ENCODE results near the gene SORCS3.

DNA sequence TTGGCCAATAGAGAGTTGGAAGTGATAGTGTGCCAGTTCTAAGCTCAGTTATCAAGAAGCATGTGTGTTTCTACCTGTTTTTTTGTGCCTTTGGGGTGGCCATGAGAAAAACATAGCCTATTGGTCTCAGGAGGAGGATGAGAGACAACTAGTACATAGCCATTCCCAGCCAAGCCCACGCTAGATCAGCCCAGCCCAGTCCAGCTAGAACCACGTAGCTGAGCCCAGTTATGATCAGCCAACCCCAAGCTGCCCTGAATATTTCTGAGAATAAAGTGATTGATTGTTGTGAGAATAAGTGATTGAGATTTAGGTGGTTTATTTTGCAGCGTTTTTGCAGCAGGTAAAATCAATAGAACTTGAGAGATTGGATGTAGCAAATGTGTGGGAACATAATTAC lies 15.9 kb downstream of the SORCS3 start:
- no peak for TF ChIP-seq ZFP82 (CRISPR knock-in tag; IDR thresholded peaks at IDR 0.05; ENCODE audit: borderline replicate concordance)
- TF ChIP-seq, protein P1, sequence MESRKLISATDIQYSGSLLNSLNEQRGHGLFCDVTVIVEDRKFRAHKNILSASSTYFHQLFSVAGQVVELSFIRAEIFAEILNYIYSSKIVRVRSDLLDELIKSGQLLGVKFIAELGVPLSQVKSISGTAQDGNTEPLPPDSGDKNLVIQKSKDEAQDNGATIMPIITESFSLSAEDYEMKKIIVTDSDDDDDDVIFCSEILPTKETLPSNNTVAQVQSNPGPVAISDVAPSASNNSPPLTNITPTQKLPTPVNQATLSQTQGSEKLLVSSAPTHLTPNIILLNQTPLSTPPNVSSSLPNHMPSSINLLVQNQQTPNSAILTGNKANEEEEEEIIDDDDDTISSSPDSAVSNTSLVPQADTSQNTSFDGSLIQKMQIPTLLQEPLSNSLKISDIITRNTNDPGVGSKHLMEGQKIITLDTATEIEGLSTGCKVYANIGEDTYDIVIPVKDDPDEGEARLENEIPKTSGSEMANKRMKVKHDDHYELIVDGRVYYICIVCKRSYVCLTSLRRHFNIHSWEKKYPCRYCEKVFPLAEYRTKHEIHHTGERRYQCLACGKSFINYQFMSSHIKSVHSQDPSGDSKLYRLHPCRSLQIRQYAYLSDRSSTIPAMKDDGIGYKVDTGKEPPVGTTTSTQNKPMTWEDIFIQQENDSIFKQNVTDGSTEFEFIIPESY (CRISPR knock-in tag; IDR thresholded peaks at IDR 0.05) = no peak
- TF ChIP-seq ZNF337 (CRISPR knock-in tag; IDR thresholded peaks at IDR 0.05; ENCODE audit: borderline replicate concordance, low read depth) = no peak
- TF ChIP-seq PAXIP1 (CRISPR knock-in tag; conservative IDR thresholded peaks at IDR 0.05) = no peak
- no peak for TF ChIP-seq PCBP2 (optimal IDR thresholded peaks at IDR 0.05; ENCODE audit: low read depth, low read length, poor library complexity, severe bottlenecking)
- TF ChIP-seq POLR2A (IDR thresholded peaks at IDR 0.05; ENCODE audit: insufficient read depth in 1 of 2, low read depth in 2 of 2, low read length in 2 of 2) = no peak
- no peak for TF ChIP-seq GFI1 (CRISPR knock-in tag; IDR thresholded peaks at IDR 0.05; ENCODE audit: borderline replicate concordance)
- TF ChIP-seq RARG (CRISPR knock-in tag; IDR thresholded peaks at IDR 0.05; ENCODE audit: low read depth) = no peak
- TF ChIP-seq BRCA1 (CRISPR knock-in tag; IDR thresholded peaks at IDR 0.05) = no peak
- TF ChIP-seq ZNF18 (CRISPR knock-in tag; IDR thresholded peaks at IDR 0.05; ENCODE audit: insufficient replicate concordance) = no peak
- no peak for TF ChIP-seq CEBPB (IDR thresholded peaks at IDR 0.05; ENCODE audit: borderline replicate concordance, low read depth, low read length)
- TF ChIP-seq CHD2 (IDR thresholded peaks at IDR 0.05; ENCODE audit: low read depth, low read length) = no peak

Data from HepG2 (cell line).